Heart left ventricle (tissue), 16 donors: ENCODE data around the gene TREH. TPM values are rescaled to one million over a fixed set of nuclear protein-coding genes. Genes with fewer than 3 reads are reported as not detected.
"Not testable (repeated sequence)": the region's sequence is repeated elsewhere in the genome, so short reads cannot be mapped to it uniquely, and the experiment has no call there.

ENCODE experiments used
- ATAC-seq, 4 donors: fragments of 200-7000 bp; cut with Tn5 transposase; one replicate each; pipeline ENCODE4 v1.9.1; 2020 to 2022; ENCODE audit warnings: moderate library complexity in 4 of 4, mild to moderate bottlenecking in 3 of 4, moderate number of reproducible peaks in 1 of 4
- DNase-seq, 5 donors: peaks; one replicate each; pipeline ENCODE4 v3.0.0-alpha.2; 2020
- H3K27ac ChIP-seq, 12 donors: fragments of 200-600 bp; sonication (generic) in 4 of 12; one replicate each; pipeline versions ENCODE4 v1.5.0 to v1.8.0; 2016 to 2022; ENCODE audit warnings: mild to moderate bottlenecking in 2 of 12
- H3K27me3 ChIP-seq, 9 donors: fragments of 200-600 bp; sonication (generic) in 2 of 9; one replicate each; pipeline versions ENCODE4 v1.5.1 to v1.8.0; 2016 to 2022; ENCODE audit warnings: mild to moderate bottlenecking in 3 of 9
- H3K36me3 ChIP-seq, 9 donors: fragments of 200-600 bp; sonication (generic) in 2 of 9; one replicate each; pipeline versions ENCODE4 v1.5.0 to v1.8.0; 2018 to 2022; ENCODE audit warnings: mild to moderate bottlenecking in 2 of 9
- H3K4me1 ChIP-seq, 12 donors: fragments of 200-600 bp; sonication (generic) in 4 of 12; one replicate each; pipeline versions ENCODE4 v1.5.0 to v1.8.0; 2016 to 2022; ENCODE audit warnings: mild to moderate bottlenecking in 3 of 12
- H3K4me3 ChIP-seq, 12 donors: fragments of 200-600 bp; sonication (generic) in 4 of 12; one replicate each; pipeline versions ENCODE4 v1.5.0 to v1.8.0; 2017 to 2022; ENCODE audit warnings: mild to moderate bottlenecking in 9 of 12, moderate library complexity in 4 of 12
- H3K9me3 ChIP-seq, 12 donors: fragments of 200-600 bp; sonication (generic) in 4 of 12; one replicate each; pipeline versions ENCODE4 v1.5.0 to v1.8.0; 2016 to 2022; ENCODE audit warnings: mild to moderate bottlenecking in 1 of 12
- CTCF ChIP-seq, 12 donors: fragments of 200-600 bp; sonication (generic) in 4 of 12; IDR thresholded peaks; one replicate each; pipeline versions ENCODE4 v1.5.0 to v1.8.0; 2018 to 2022; ENCODE audit warnings: antibody characterized with exemption in 12 of 12, mild to moderate bottlenecking in 5 of 12
- POLR2A ChIP-seq, 2 donors: fragments of 450-650 bp; IDR thresholded peaks; one replicate each; pipeline ENCODE4 v1.6.1; 2017; ENCODE audit warnings: antibody characterized with exemption in 2 of 2, mild to moderate bottlenecking in 2 of 2, moderate library complexity in 2 of 2
- WGBS, 4 donors: extraction: QIAGEN DNeasy Blood & Tissue Kit in 2 of 4; methylation state at CpG; one replicate each; pipeline versions ENCODE4 v1.1.5 to v1.1.7; 2013 to 2018; 5-methylcytosine and 5-hydroxymethylcytosine counted together
- intact Hi-C, 10 donors: fragments of 100-400 bp; cut with DNase I; formaldehyde crosslinking; loops; one replicate each; pipeline versions ENCODE4 v1.11.1 to v1.14.2; 2022
- long read RNA-seq, 3 donors: library from polyadenylated mRNA; unstranded; transcript quantifications; one replicate each; pipeline ENCODE4 v2.0.0, GENCODE V29; 2020 to 2021
- polyA plus RNA-seq, 2 donors: library from polyadenylated mRNA; stranded (reverse); fragments of 200-250 nt; gene quantifications; one replicate each; pipeline ENCODE4 v1.2.3, GENCODE V29; 2013
- total RNA-seq, 9 donors: library from RNA; depleted of rRNA in 2 of 9; stranded (reverse); fragments of >200 nt in 2 of 9; fragmentation: NEBNext Ultra II Directional in 3 of 9; extraction: Animal tissue kit (Norgen Biotek cat#: 25700) in 3 of 9; gene quantifications; one replicate each; pipeline versions ENCODE4 v1.1.0 to v1.2.4, GENCODE V29; 2016 to 2023
- donor health status: ischemic (EF 13 %, LVEDD 7.1; RV severe dilation, severe dysfunction).
- donor health status: healthy with polysubstance abuse.
- donor health status: DM: no; HTN: yes; CAD: no.
- donor health status: DM: no; HTN: no; CAD: no.
- donor health status: ischemic (EF 25% LVEDD 6.9; RV normal size, moderate dysfunction).
- donor health status: ischemic (EF 25% LVEDD 5.7; RV mildly dilated, moderate dysfunction).
- donor health status: healthy.
- donor health status: DM: yes; HTN: yes; CAD: no.
- donor health status: ischemic (EF 35%, LVEDD 5.7; RV mildly dilated, moderate dysfunction).
- donor health status: nonischemic (EF 11% LVEDD 7.7; RV severe dilation, severe dysfunction).
- donor health status: DM: yes; HTN: yes; CAD: no.
- donor health status: PGD.
- donor health status: ischemic (EF 29% LVEDD 5.4; RV normal size, mild dysfunction).
- donor health status: nonischemic (EF 23%, LVEDD 6.1; RV moderate dilation, normal function).

TREH gene
- total RNA-seq = not detected
- 1 to 10 TPM in 1 of 2 donors, under 1 TPM in 1; 0.17 to 1.7 TPM for polyA plus RNA-seq
- long read RNA-seq, donor 1 = 0 reads
- long read RNA-seq, donor 2 = 0 reads
- long read RNA-seq, donor 3 = 0 reads

GRCh38 chr11:118679483-118679882 is at the start of gene TREH:
TREH (minus strand) TSS chr11:118679650; CDS start chr11:118679627, 23 bp downstream.
- DNase-seq (no peak), ATAC-seq (peak in 2 of 4 donors; percentile 32 to 42)
- H3K4me3 ChIP-seq = no peak within 1 kb of the TSS
- H3K9me3 ChIP-seq = no peaks in the 10 kb centered on the region
- TF ChIP-seq CTCF (IDR thresholded peaks at IDR 0.05) = no peak
- no peak for TF ChIP-seq POLR2A (IDR thresholded peaks at IDR 0.05)
- H3K4me1 ChIP-seq = peaks cover 0 to 4% (median 0%) of the 10 kb centered on the region in 12 donors
- H3K27me3 ChIP-seq = no peaks in the 10 kb centered on the region
- no peaks in the 10 kb centered on the region for H3K36me3 ChIP-seq
- intact Hi-C loops = no loop called here
- no peak within 1 kb of the TSS for H3K27ac ChIP-seq
- WGBS, 4 donors = 81 to 83% (median 82%) methylated on average over 5 of the region's 5 CpGs

GRCh38 chr11:118728112-118728511 is 48.7 kb upstream of the TREH start:
- ATAC-seq, DNase-seq, intact Hi-C loops: not testable (repeated sequence)

GRCh38 chr11:118727721-118728066 is 48.2 kb upstream of the TREH start:
- H3K27ac ChIP-seq, DNase-seq, H3K4me1 ChIP-seq, H3K27me3 ChIP-seq, ATAC-seq, H3K36me3 ChIP-seq, H3K4me3 ChIP-seq, intact Hi-C loops, H3K9me3 ChIP-seq: not testable (repeated sequence)
- WGBS, 4 donors = 72 to 80% (median 76%) methylated on average over 2 of the region's 2 CpGs

More at GRCh38 chr11:118728112-118728511, 48.7 kb upstream of the TREH start:
- WGBS, 4 donors = 88 to 91% (median 90%) methylated on average over 10 of the region's 10 CpGs
- H3K36me3 ChIP-seq, H3K4me1 ChIP-seq, H3K27me3 ChIP-seq, H3K27ac ChIP-seq, H3K4me3 ChIP-seq, H3K9me3 ChIP-seq: not testable (repeated sequence)

- H3K4me3 ChIP-seq, H3K27ac ChIP-seq, DNase-seq, H3K9me3 ChIP-seq, intact Hi-C loops, H3K27me3 ChIP-seq, ATAC-seq, H3K36me3 ChIP-seq, H3K4me1 ChIP-seq: not testable (repeated sequence)
- 65 to 80% (median 77%) methylated on average over 6 to 8 of the region's 8 CpGs for WGBS, 4 donors
These were observed 47.7 kb upstream of the TREH start for GRCh38 chr11:118727001-118727720.

- H3K36me3 ChIP-seq, DNase-seq, intact Hi-C loops, ATAC-seq, H3K4me1 ChIP-seq, H3K4me3 ChIP-seq, H3K27ac ChIP-seq, H3K9me3 ChIP-seq, H3K27me3 ChIP-seq: not testable (repeated sequence)
- 62 to 86% (median 69%) methylated on average over 4 to 8 of the region's 10 CpGs for WGBS, 4 donors
These were observed 42.1 kb upstream of the TREH start for GRCh38 chr11:118721478-118722015.

GRCh38 chr11:118720740-118721139 is 41.3 kb upstream of the TREH start:
- intact Hi-C loops, H3K9me3 ChIP-seq, H3K27me3 ChIP-seq, ATAC-seq, H3K4me3 ChIP-seq, H3K27ac ChIP-seq, H3K4me1 ChIP-seq, H3K36me3 ChIP-seq, DNase-seq: not testable (repeated sequence)
- WGBS, 4 donors = 55 to 62% (median 61%) methylated on average over 8 to 9 of the region's 9 CpGs

- H3K36me3 ChIP-seq, ATAC-seq, H3K27me3 ChIP-seq, intact Hi-C loops, DNase-seq, H3K27ac ChIP-seq, H3K4me3 ChIP-seq, H3K4me1 ChIP-seq, H3K9me3 ChIP-seq: not testable (repeated sequence)
- whole genome bisulfite sequencing, 4 donors = 70 to 72% (median 71%) methylated on average over 7 to 13 of the region's 13 CpGs
These were observed 40.6 kb upstream of the TREH start for GRCh38 chr11:118720078-118720477.

GRCh38 chr11:118718562-118718961 is 39.1 kb upstream of the TREH start:
- H3K4me1 ChIP-seq, ATAC-seq, H3K36me3 ChIP-seq, H3K9me3 ChIP-seq, H3K4me3 ChIP-seq, DNase-seq, H3K27me3 ChIP-seq, H3K27ac ChIP-seq, intact Hi-C loops: not testable (repeated sequence)
- 71 to 82% (median 77%) methylated on average over 7 of the region's 7 CpGs for WGBS, 4 donors

- H3K27ac ChIP-seq, ATAC-seq, H3K4me3 ChIP-seq, H3K4me1 ChIP-seq, H3K27me3 ChIP-seq, intact Hi-C loops, H3K36me3 ChIP-seq, DNase-seq, H3K9me3 ChIP-seq: not testable (repeated sequence)
- WGBS, 4 donors = 76 to 88% (median 86%) methylated on average over 4 of the region's 4 CpGs
These were observed 38.3 kb upstream of the TREH start for GRCh38 chr11:118717733-118718132.

- DNase-seq, H3K27ac ChIP-seq, H3K27me3 ChIP-seq, H3K4me1 ChIP-seq, H3K36me3 ChIP-seq, H3K4me3 ChIP-seq, H3K9me3 ChIP-seq, intact Hi-C loops, ATAC-seq: not testable (repeated sequence)
- 89 to 96% (median 93%) methylated on average over 6 of the region's 6 CpGs for WGBS, 4 donors
These were observed 37.8 kb upstream of the TREH start for GRCh38 chr11:118717221-118717620.
